SJSA1 (cell line): ENCODE measurements around the gene ZNF697. TPM values are rescaled to one million over a fixed set of nuclear protein-coding genes. Genes with fewer than 3 reads are reported as not detected.

Experiments used
- DNase-seq, 2 experiments: peaks; one replicate each; pipeline ENCODE4 v3.0.0-alpha.2; 2015 to 2020; ENCODE audit warnings: low spot score in 2 of 2, low read depth in 1 of 2
- H3K27ac ChIP-seq: fragments of 250-450 bp; sonication (Bioruptor Pico); 2 replicates; pipeline ENCODE4 v1.5.1; 2020; ENCODE audit warnings: mild to moderate bottlenecking, moderate library complexity
- H3K27me3 ChIP-seq: fragments of 250-450 bp; sonication (Bioruptor Pico); replicated peaks from 2 replicates; pipeline ENCODE4 v1.5.1; 2020; ENCODE audit warnings: mild to moderate bottlenecking, moderate library complexity
- H3K36me3 ChIP-seq: fragments of 250-450 bp; sonication (Bioruptor Pico); 2 replicates; pipeline ENCODE4 v1.5.1; 2020; ENCODE audit warnings: mild to moderate bottlenecking
- H3K4me1 ChIP-seq: fragments of 250-450 bp; sonication (Bioruptor Pico); replicated peaks from 2 replicates; pipeline ENCODE4 v1.6.1; 2021; ENCODE audit warnings: mild to moderate bottlenecking
- H3K4me3 ChIP-seq: fragments of 250-450 bp; sonication (Bioruptor Pico); 2 replicates; pipeline ENCODE4 v1.5.1; 2020; ENCODE audit warnings: mild to moderate bottlenecking
- H3K9me3 ChIP-seq: fragments of 250-450 bp; sonication (Bioruptor Pico); replicated peaks from 2 replicates; pipeline ENCODE4 v1.5.1; 2020; ENCODE audit warnings: mild to moderate bottlenecking
- total RNA-seq: library from RNA; depleted of rRNA; stranded (reverse); fragments of >200 nt; shearing (Covaris generic); gene quantifications from 2 replicates; pipeline ENCODE4 v1.2.3, GENCODE V29; 2014

Gene ZNF697
- total RNA-seq, 1 experiment from 2014 or later = 5.0 TPM

GRCh38 chr1:119634016-119634415 lies 14.1 kb downstream of the ZNF697 start:
- no peaks in the 10 kb centered on the region for H3K4me1 ChIP-seq
- no peak overlapping the region for H3K27ac ChIP-seq
- H3K9me3 ChIP-seq = no peaks in the 10 kb centered on the region
- no peaks in the 10 kb centered on the region for H3K27me3 ChIP-seq
- H3K4me3 ChIP-seq = no peak overlapping the region
- no peak for DNase-seq
- H3K36me3 ChIP-seq = 0 out of 2 replicates have a peak, but pooled peaks cover under 1% of the 10 kb centered on the region

GRCh38 chr1:119633575-119633974 lies 14.5 kb downstream of the ZNF697 start:
- DNase-seq = no peak
- Histone ChIP-seq H3K4me1 (no peaks in the 10 kb centered on the region), H3K27ac (no peak overlapping the region), H3K27me3 (no peaks in the 10 kb centered on the region), H3K9me3 (no peaks in the 10 kb centered on the region), H3K4me3 (no peak overlapping the region), H3K36me3 (0 out of 2 replicates have a peak, but pooled peaks cover 2% of the 10 kb centered on the region)

- no peaks in the 10 kb centered on the region for H3K9me3 ChIP-seq
- H3K36me3 ChIP-seq = 0 out of 2 replicates have a peak, but pooled peaks cover 2% of the 10 kb centered on the region
- H3K27me3 ChIP-seq = no peaks in the 10 kb centered on the region
- no peaks in the 10 kb centered on the region for H3K4me1 ChIP-seq
- no peak for DNase-seq
- H3K4me3 ChIP-seq = no peak overlapping the region
- H3K27ac ChIP-seq = no peak overlapping the region
These were observed 15.2 kb downstream of the ZNF697 start for GRCh38 chr1:119632841-119633240.

- no peak for DNase-seq
- Histone ChIP-seq H3K27ac (no peak overlapping the region), H3K9me3 (no peaks in the 10 kb centered on the region), H3K4me1 (no peaks in the 10 kb centered on the region), H3K27me3 (no peaks in the 10 kb centered on the region), H3K4me3 (no peak overlapping the region), H3K36me3 (0 out of 2 replicates have a peak, but pooled peaks cover 2% of the 10 kb centered on the region)
These were observed 16.0 kb downstream of the ZNF697 start for GRCh38 chr1:119632103-119632490.

- H3K27me3 ChIP-seq = no peaks in the 10 kb centered on the region
- no peak for DNase-seq
- H3K9me3 ChIP-seq = no peaks in the 10 kb centered on the region
- H3K4me1 ChIP-seq = no peaks in the 10 kb centered on the region
- H3K36me3 ChIP-seq = 0 out of 2 replicates have a peak, but pooled peaks cover 2% of the 10 kb centered on the region
- no peak overlapping the region for H3K27ac ChIP-seq
- H3K4me3 ChIP-seq = no peak overlapping the region
These were observed 16.5 kb downstream of the ZNF697 start for GRCh38 chr1:119631433-119632102.

- H3K9me3 ChIP-seq = no peaks in the 10 kb centered on the region
- no peak overlapping the region for H3K4me3 ChIP-seq
- H3K27ac ChIP-seq = no peak overlapping the region
- DNase-seq = no peak
- H3K27me3 ChIP-seq = no peaks in the 10 kb centered on the region
- H3K4me1 ChIP-seq = no peaks in the 10 kb centered on the region
- 0 out of 2 replicates have a peak, but pooled peaks cover 2% of the 10 kb centered on the region for H3K36me3 ChIP-seq
These were observed 17.0 kb downstream of the ZNF697 start for GRCh38 chr1:119631086-119631432.

GRCh38 chr1:119626841-119627240 lies 21.2 kb downstream of the ZNF697 start:
- H3K4me1 ChIP-seq = no peaks in the 10 kb centered on the region
- H3K9me3 ChIP-seq = no peaks in the 10 kb centered on the region
- H3K4me3 ChIP-seq = no peak overlapping the region
- H3K27me3 ChIP-seq = no peaks in the 10 kb centered on the region
- H3K36me3 ChIP-seq = peaks cover 20% of the 10 kb centered on the region
- no peak overlapping the region for H3K27ac ChIP-seq
- no peak for DNase-seq

- H3K36me3 ChIP-seq = peaks cover 20% of the 10 kb centered on the region
- H3K4me1 ChIP-seq = no peaks in the 10 kb centered on the region
- H3K27me3 ChIP-seq = no peaks in the 10 kb centered on the region
- no peak overlapping the region for H3K4me3 ChIP-seq
- no peaks in the 10 kb centered on the region for H3K9me3 ChIP-seq
- no peak for DNase-seq
- no peak overlapping the region for H3K27ac ChIP-seq
These were observed 22.0 kb downstream of the ZNF697 start for GRCh38 chr1:119626011-119626545.

- no peak for DNase-seq
- Histone ChIP-seq H3K36me3 (peaks cover 18% of the 10 kb centered on the region), H3K4me3 (no peak overlapping the region), H3K27ac (no peak overlapping the region), H3K27me3 (no peaks in the 10 kb centered on the region), H3K4me1 (no peaks in the 10 kb centered on the region), H3K9me3 (no peaks in the 10 kb centered on the region)
These were observed 24.4 kb downstream of the ZNF697 start for GRCh38 chr1:119623678-119624077.

- H3K9me3 ChIP-seq = no peaks in the 10 kb centered on the region
- DNase-seq = no peak
- no peak overlapping the region for H3K27ac ChIP-seq
- no peaks in the 10 kb centered on the region for H3K27me3 ChIP-seq
- H3K4me3 ChIP-seq = no peak overlapping the region
- H3K4me1 ChIP-seq = no peaks in the 10 kb centered on the region
- peaks cover 18% of the 10 kb centered on the region for H3K36me3 ChIP-seq
These were observed 24.9 kb downstream of the ZNF697 start for GRCh38 chr1:119623193-119623515.

- no peaks in the 10 kb centered on the region for H3K9me3 ChIP-seq
- H3K27me3 ChIP-seq = no peaks in the 10 kb centered on the region
- H3K36me3 ChIP-seq = peaks cover 18% of the 10 kb centered on the region
- no peak overlapping the region for H3K27ac ChIP-seq
- no peaks in the 10 kb centered on the region for H3K4me1 ChIP-seq
- DNase-seq = no peak
- H3K4me3 ChIP-seq = no peak overlapping the region
These were observed 25.5 kb downstream of the ZNF697 start for GRCh38 chr1:119622311-119623192.

- H3K27ac ChIP-seq = no peak overlapping the region
- DNase-seq = no peak
- no peaks in the 10 kb centered on the region for H3K4me1 ChIP-seq
- H3K9me3 ChIP-seq = no peaks in the 10 kb centered on the region
- no peaks in the 10 kb centered on the region for H3K27me3 ChIP-seq
- H3K36me3 ChIP-seq = peaks cover 18% of the 10 kb centered on the region
- H3K4me3 ChIP-seq = no peak overlapping the region
These were observed 26.4 kb downstream of the ZNF697 start for GRCh38 chr1:119621705-119622104.

- H3K9me3 ChIP-seq = no peaks in the 10 kb centered on the region
- peaks cover 4% of the 10 kb centered on the region; the same call in 1 of the 2 replicates for H3K36me3 ChIP-seq
- DNase-seq = no peak
- H3K27me3 ChIP-seq = no peaks in the 10 kb centered on the region
- H3K27ac ChIP-seq = no peak overlapping the region
- H3K4me3 ChIP-seq = no peak overlapping the region
- H3K4me1 ChIP-seq = no peaks in the 10 kb centered on the region
These were observed 30.0 kb downstream of the ZNF697 start for GRCh38 chr1:119617751-119618691.
